ENCODE measurements around the gene PAX4. TPM values are rescaled to one million over a fixed set of nuclear protein-coding genes. Genes with fewer than 3 reads are reported as not detected.

Gene PAX4
- total and polyA plus RNA-seq, 9 of the 15 experiments (the other 6 are each of a cell fraction or from before 2014, with no cell fraction given): not detected

- 0 out of 2 replicates have a peak, but pooled peaks have one; percentile 46 for TF ChIP-seq ZBTB1 (CRISPR knock-in tag; IDR thresholded peaks at IDR 0.05; ENCODE audit: borderline replicate concordance, low read depth)
- 0 out of 2 replicates have a peak, but pooled peaks have one; percentile 47 for TF ChIP-seq ZNF324 (CRISPR knock-in tag; IDR thresholded peaks at IDR 0.05)
- TF ChIP-seq HMBOX1 (IDR thresholded peaks at IDR 0.05): no peak
- no peak for TF ChIP-seq SIX5 (IDR thresholded peaks at IDR 0.05; ENCODE audit: borderline replicate concordance in 1 of 2, insufficient read depth in 1 of 2, low read depth in 1 of 2, low read length in 2 of 2)
- no peak for TF ChIP-seq SNIP1 (IDR thresholded peaks at IDR 0.05; ENCODE audit: low read depth)
- no peak for TF ChIP-seq ZNF766 (CRISPR knock-in tag; conservative IDR thresholded peaks at IDR 0.05)
- TF ChIP-seq RFX7 (CRISPR knock-in tag; IDR thresholded peaks at IDR 0.05): no peak
- TF ChIP-seq ZNF274 (IDR thresholded peaks at IDR 0.05; ENCODE audit: borderline replicate concordance, low read depth, low read length): no peak
- no peak for TF ChIP-seq SUPT5H (IDR thresholded peaks at IDR 0.05)
- TF ChIP-seq ARNT (IDR thresholded peaks at IDR 0.05): no peak
- TF ChIP-seq MAX (CRISPR knock-in tag; IDR thresholded peaks at IDR 0.05): peak; percentile 29; the same call in 1 of the 2 replicates
- no peak for TF ChIP-seq HDAC3 (IDR thresholded peaks at IDR 0.05; ENCODE audit: borderline replicate concordance, partially characterized antibody)
- TF ChIP-seq ZBED1 (IDR thresholded peaks at IDR 0.05): no peak
- TF ChIP-seq TFAP4 (CRISPR knock-in tag; IDR thresholded peaks at IDR 0.05; ENCODE audit: borderline replicate concordance): peak; percentile 99
- 0 out of 2 replicates have a peak, but pooled peaks have one; percentile 22 for TF ChIP-seq MIER1 (IDR thresholded peaks at IDR 0.05; ENCODE audit: low read depth)
- no peak for TF ChIP-seq ZNF507 (tag; conservative IDR thresholded peaks at IDR 0.05)
- TF ChIP-seq ZNF511 (CRISPR knock-in tag; IDR thresholded peaks at IDR 0.05): peak; percentile 62; the same call in 1 of the 2 replicates
- no peak for TF ChIP-seq TBP (optimal IDR thresholded peaks at IDR 0.05; ENCODE audit: low read depth, low read length)
- TF ChIP-seq TRIM24 (IDR thresholded peaks at IDR 0.05): no peak
- TF ChIP-seq RERE (CRISPR knock-in tag; IDR thresholded peaks at IDR 0.05; ENCODE audit: borderline replicate concordance): no peak
These were observed 29.1 kb downstream of the PAX4 start (continued) for GRCh38 chr7:127588697-127589482.

Data from K562 (cell line).